Transverse colon (tissue), 4 donors: ENCODE data around the gene MXD4. TPM values are rescaled to one million over a fixed set of nuclear protein-coding genes. Genes with fewer than 3 reads are reported as not detected.

ENCODE experiments used
- DNase-seq: peaks from one replicate; pipeline ENCODE4 v3.0.0-alpha.2; 2019
- H3K27ac ChIP-seq, 4 donors: fragments of 200-600 bp; sonication (generic); 2 replicates each; pipeline ENCODE4 v1.5.1; 2016 to 2018; ENCODE audit warnings: inconsistent platforms in 4 of 4
- H3K27me3 ChIP-seq: fragments of 200-600 bp; sonication (generic); 2 replicates; pipeline ENCODE4 v1.5.1; 2017; ENCODE audit warnings: inconsistent platforms
- H3K36me3 ChIP-seq, 4 donors: fragments of 200-600 bp; sonication (generic); 2 replicates each; pipeline ENCODE4 v1.5.1; 2017 to 2019; ENCODE audit warnings: inconsistent platforms in 4 of 4
- H3K4me1 ChIP-seq, 4 donors: fragments of 200-600 bp; sonication (generic); 2 replicates each; pipeline ENCODE4 v1.5.1; 2017 to 2020; ENCODE audit warnings: inconsistent platforms in 4 of 4
- H3K4me3 ChIP-seq, 4 donors: fragments of 200-600 bp; sonication (generic); 1 replicate in 1 of 4; 2 replicates in 3 of 4; pipeline versions ENCODE4 v1.5.1 to v1.6.1; 2017 to 2019; ENCODE audit warnings: inconsistent platforms in 4 of 4
- H3K9me3 ChIP-seq, 2 donors: fragments of 200-600 bp; sonication (generic); 2 replicates each; pipeline ENCODE4 v1.5.1; 2017 to 2019; ENCODE audit warnings: inconsistent platforms in 2 of 2
- CTCF ChIP-seq, 5 experiments: fragments of 200-600 bp in 3 of 5; fragments of 450-650 bp in 2 of 5; sonication (generic) in 3 of 5; IDR thresholded peaks; 1 replicate in 2 of 5; 2 replicates in 3 of 5; pipeline ENCODE4 v1.5.1; 2016 to 2017; ENCODE audit warnings: antibody characterized with exemption in 5 of 5, inconsistent platforms in 3 of 5, mild to moderate bottlenecking in 2 of 5, moderate library complexity in 1 of 5
- EP300 ChIP-seq: sonication (generic); formaldehyde crosslinking; IDR thresholded peaks from one replicate; pipeline ENCODE4 v1.6.1; 2017; ENCODE audit warnings: antibody characterized with exemption, low read depth
- POLR2A ChIP-seq: fragments of 450-650 bp; IDR thresholded peaks from one replicate; pipeline ENCODE4 v1.6.1; 2016; ENCODE audit warnings: antibody characterized with exemption, mild to moderate bottlenecking, moderate library complexity
- POLR2AphosphoS5 ChIP-seq, 3 donors: sonication (generic); formaldehyde crosslinking; IDR thresholded peaks; one replicate each; pipeline ENCODE4 v1.6.1; 2016; ENCODE audit warnings: antibody characterized with exemption in 3 of 3
- WGBS, 2 donors: methylation state at CpG; one replicate each; pipeline ENCODE4 v1.1.5; 2018; ENCODE audit warnings: low coverage in 1 of 2; 5-methylcytosine and 5-hydroxymethylcytosine counted together
- in situ Hi-C, 4 donors: fragments of 200-750 bp; cut with MboI; loops; one replicate each; pipeline versions ENCODE4 v1.15.0 to v1.15.1; 2017; ENCODE audit warnings: low sequenced_read_pairs in 3 of 4, low pct_ligation_motif_present in 1 of 4, low pct_unique_long_range_greater_than_20kb in 1 of 4
- intact Hi-C: fragments of 100-400 bp; cut with DNase I; formaldehyde crosslinking; loops from one replicate; pipeline ENCODE4 v1.15.1; 2023; ENCODE audit warnings: low total_unique reads
- total RNA-seq, 4 donors: library from RNA; depleted of rRNA; stranded (reverse); fragments of >200 nt; gene quantifications; one replicate each; pipeline ENCODE4 v1.1.0, GENCODE V29; 2016

The MXD4 gene
- total RNA-seq, 4 donors from 2014 or later, result 48.1 to 101 (median 57.7) TPM

- TF ChIP-seq CTCF (IDR thresholded peaks at IDR 0.05) (no peak), POLR2A (no peak), EP300 (no peak), POLR2AphosphoS5 (IDR thresholded peaks at IDR 0.05) (no peak)
- peak; percentile 4 for DNase-seq
- WGBS, 2 donors, result 82% methylated on average over 26 of the region's 27 CpGs; no CpG with 5 or more reads in 1 of the 2 donors
- Histone ChIP-seq H3K4me3 (no peak overlapping the region), H3K4me1 (no peaks in the 10 kb centered on the region), H3K27me3 (no peaks in the 10 kb centered on the region), H3K36me3 (no peaks in the 10 kb centered on the region), H3K9me3 (no peaks in the 10 kb centered on the region), H3K27ac (no peak overlapping the region)
- in situ Hi-C loops (no loop called here), intact Hi-C loops (no loop called here)
Observed at GRCh38 chr4:2285613-2286381, 23.9 kb upstream of the MXD4 start.

GRCh38 chr4:2284934-2285612 is 23.2 kb upstream of the MXD4 start:
- Histone ChIP-seq H3K9me3 (no peaks in the 10 kb centered on the region), H3K27ac (no peak overlapping the region), H3K4me1 (no peaks in the 10 kb centered on the region), H3K4me3 (no peak overlapping the region), H3K27me3 (no peaks in the 10 kb centered on the region), H3K36me3 (no peaks in the 10 kb centered on the region)
- in situ Hi-C loops, result no loop called here
- no peak for TF ChIP-seq POLR2AphosphoS5 (IDR thresholded peaks at IDR 0.05)
- TF ChIP-seq CTCF (IDR thresholded peaks at IDR 0.05), result no peak
- TF ChIP-seq EP300, result no peak
- TF ChIP-seq POLR2A, result no peak
- 89% methylated on average over 15 of the region's 15 CpGs; no CpG with 5 or more reads in 1 of the 2 donors for WGBS, 2 donors
- intact Hi-C loops, result no loop called here
- DNase-seq, result no peak

- H3K27ac ChIP-seq, result no peak overlapping the region
- no peak overlapping the region for H3K4me3 ChIP-seq
- intact Hi-C loops, result no loop called here
- H3K27me3 ChIP-seq, result no peaks in the 10 kb centered on the region
- H3K9me3 ChIP-seq, result no peaks in the 10 kb centered on the region
- H3K4me1 ChIP-seq, result no peaks in the 10 kb centered on the region
- 95% methylated on average over 22 of the region's 23 CpGs; no CpG with 5 or more reads in 1 of the 2 donors for WGBS, 2 donors
- DNase-seq, result no peak
- in situ Hi-C loops, result no loop called here
- no peaks in the 10 kb centered on the region for H3K36me3 ChIP-seq
- TF ChIP-seq POLR2A (no peak), EP300 (no peak), POLR2AphosphoS5 (IDR thresholded peaks at IDR 0.05) (no peak), CTCF (IDR thresholded peaks at IDR 0.05) (no peak)
Observed at GRCh38 chr4:2284161-2284933, 22.4 kb upstream of the MXD4 start.

- 93 to 100% methylated on average over 2 to 3 of the region's 3 CpGs for WGBS, 2 donors
- intact Hi-C loops (no loop called here), in situ Hi-C loops (no loop called here)
- TF ChIP-seq CTCF (IDR thresholded peaks at IDR 0.05), result no peak
- no peak for TF ChIP-seq POLR2A
- TF ChIP-seq POLR2AphosphoS5 (IDR thresholded peaks at IDR 0.05), result no peak
- Histone ChIP-seq H3K4me3 (no peak overlapping the region), H3K36me3 (no peaks in the 10 kb centered on the region), H3K4me1 (no peaks in the 10 kb centered on the region), H3K9me3 (no peaks in the 10 kb centered on the region), H3K27ac (no peak overlapping the region), H3K27me3 (no peaks in the 10 kb centered on the region)
- no peak for DNase-seq
Observed at GRCh38 chr4:2283199-2283711, 21.3 kb upstream of the MXD4 start.
